Measurements from ENCODE around the gene TUBGCP3.

DNA sequence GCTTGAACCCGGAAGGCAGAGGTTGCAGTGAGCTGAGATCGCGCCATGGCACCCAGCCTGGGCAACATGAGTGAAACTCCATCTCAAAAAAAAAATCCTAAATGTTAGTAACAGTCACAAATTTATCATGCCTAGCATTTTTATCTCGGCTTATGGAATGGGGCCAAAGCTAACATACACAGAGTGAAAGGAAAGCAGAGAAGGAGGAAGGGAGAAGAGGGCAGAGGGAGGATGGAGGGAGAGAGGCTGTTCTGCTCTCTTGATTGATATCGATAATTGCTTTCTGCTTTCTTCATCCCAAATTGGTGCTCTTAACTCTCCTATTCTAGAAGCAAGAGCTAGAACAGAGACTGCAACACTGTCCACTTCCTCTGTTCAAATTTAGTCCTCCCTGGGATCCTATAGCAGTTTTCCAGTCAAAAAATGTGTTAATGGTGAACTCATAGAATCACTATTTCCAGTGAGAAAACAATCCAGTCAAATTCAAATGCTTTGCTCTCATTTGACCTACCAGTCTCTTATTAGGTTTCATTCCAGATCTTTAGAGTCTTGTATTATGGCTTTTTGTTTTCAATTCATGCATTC lies 15.8 kb upstream of the TUBGCP3 start:
- TF ChIP-seq, protein P1, sequence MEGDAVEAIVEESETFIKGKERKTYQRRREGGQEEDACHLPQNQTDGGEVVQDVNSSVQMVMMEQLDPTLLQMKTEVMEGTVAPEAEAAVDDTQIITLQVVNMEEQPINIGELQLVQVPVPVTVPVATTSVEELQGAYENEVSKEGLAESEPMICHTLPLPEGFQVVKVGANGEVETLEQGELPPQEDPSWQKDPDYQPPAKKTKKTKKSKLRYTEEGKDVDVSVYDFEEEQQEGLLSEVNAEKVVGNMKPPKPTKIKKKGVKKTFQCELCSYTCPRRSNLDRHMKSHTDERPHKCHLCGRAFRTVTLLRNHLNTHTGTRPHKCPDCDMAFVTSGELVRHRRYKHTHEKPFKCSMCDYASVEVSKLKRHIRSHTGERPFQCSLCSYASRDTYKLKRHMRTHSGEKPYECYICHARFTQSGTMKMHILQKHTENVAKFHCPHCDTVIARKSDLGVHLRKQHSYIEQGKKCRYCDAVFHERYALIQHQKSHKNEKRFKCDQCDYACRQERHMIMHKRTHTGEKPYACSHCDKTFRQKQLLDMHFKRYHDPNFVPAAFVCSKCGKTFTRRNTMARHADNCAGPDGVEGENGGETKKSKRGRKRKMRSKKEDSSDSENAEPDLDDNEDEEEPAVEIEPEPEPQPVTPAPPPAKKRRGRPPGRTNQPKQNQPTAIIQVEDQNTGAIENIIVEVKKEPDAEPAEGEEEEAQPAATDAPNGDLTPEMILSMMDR (IDR thresholded peaks at IDR 0.05) = no peak
- no peak for TF ChIP-seq POLR2A (IDR thresholded peaks at IDR 0.05)
